Vagina (tissue), 2 donors: ENCODE results near the gene RNASE9.
"Not testable (repeated sequence)": the region's sequence is repeated elsewhere in the genome, so short reads cannot be mapped to it uniquely, and the experiment has no call there.

ENCODE experiments used
- POLR2A ChIP-seq, 2 donors: fragments of 450-650 bp; IDR thresholded peaks; one replicate each; pipeline ENCODE4 v1.6.1; 2017; ENCODE audit warnings: antibody characterized with exemption in 2 of 2, mild to moderate bottlenecking in 2 of 2, moderate library complexity in 2 of 2
- TF ChIP-seq, protein P1 (sequence below), 3 experiments: fragments of 450-650 bp in 2 of 3; fragments of 200-600 bp in 1 of 3; sonication (generic) in 1 of 3; IDR thresholded peaks; one replicate each; pipeline ENCODE4 v1.5.1; 2017 to 2019; ENCODE audit warnings: antibody characterized with exemption in 3 of 3, mild to moderate bottlenecking in 2 of 3, moderate library complexity in 2 of 3

- not testable (repeated sequence) for TF ChIP-seq POLR2A (IDR thresholded peaks at IDR 0.05)
- TF ChIP-seq, protein P1, sequence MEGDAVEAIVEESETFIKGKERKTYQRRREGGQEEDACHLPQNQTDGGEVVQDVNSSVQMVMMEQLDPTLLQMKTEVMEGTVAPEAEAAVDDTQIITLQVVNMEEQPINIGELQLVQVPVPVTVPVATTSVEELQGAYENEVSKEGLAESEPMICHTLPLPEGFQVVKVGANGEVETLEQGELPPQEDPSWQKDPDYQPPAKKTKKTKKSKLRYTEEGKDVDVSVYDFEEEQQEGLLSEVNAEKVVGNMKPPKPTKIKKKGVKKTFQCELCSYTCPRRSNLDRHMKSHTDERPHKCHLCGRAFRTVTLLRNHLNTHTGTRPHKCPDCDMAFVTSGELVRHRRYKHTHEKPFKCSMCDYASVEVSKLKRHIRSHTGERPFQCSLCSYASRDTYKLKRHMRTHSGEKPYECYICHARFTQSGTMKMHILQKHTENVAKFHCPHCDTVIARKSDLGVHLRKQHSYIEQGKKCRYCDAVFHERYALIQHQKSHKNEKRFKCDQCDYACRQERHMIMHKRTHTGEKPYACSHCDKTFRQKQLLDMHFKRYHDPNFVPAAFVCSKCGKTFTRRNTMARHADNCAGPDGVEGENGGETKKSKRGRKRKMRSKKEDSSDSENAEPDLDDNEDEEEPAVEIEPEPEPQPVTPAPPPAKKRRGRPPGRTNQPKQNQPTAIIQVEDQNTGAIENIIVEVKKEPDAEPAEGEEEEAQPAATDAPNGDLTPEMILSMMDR (IDR thresholded peaks at IDR 0.05), result not testable (repeated sequence)
Observed at GRCh38 chr14:20595726-20596125, 34.9 kb upstream of the RNASE9 start.
